B cell (primary cell): Measurements from ENCODE around the gene HACD2.

Experiments
- EZH2 ChIP-seq: IDR thresholded peaks from 2 replicates; pipeline ENCODE4 v1.6.1; 2012; ENCODE audit warnings: borderline replicate concordance, low read depth, mild to moderate bottlenecking, moderate library complexity, low read length; ENCODE audit not compliant: insufficient read depth, poor library complexity, severe bottlenecking
- TF ChIP-seq, protein P1 (sequence below): fragments of 200-600 bp; IDR thresholded peaks from one replicate; pipeline ENCODE4 v1.8.0; 2022; ENCODE audit warnings: antibody characterized with exemption, mild to moderate bottlenecking

DNA sequence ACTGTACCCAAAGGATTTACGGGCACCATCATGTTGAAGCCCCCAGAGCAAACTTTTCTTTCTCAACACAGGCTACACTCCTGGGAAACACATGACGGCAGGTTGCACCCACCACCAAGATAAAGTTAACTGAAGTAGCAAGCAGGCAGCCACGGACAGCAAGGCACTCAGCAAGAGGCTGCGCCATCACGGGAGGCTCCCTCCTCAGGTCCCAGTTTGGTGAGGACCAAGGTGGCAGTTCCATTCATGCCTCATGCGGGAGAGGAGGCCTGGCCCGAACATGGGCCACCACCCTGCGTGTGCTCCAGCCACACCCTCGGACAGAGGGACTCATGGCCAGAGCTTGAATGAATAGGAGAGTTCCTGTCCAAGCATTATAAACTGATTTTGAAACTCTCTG lies 142.7 kb downstream of the HACD2 start:
- TF ChIP-seq, protein P1, sequence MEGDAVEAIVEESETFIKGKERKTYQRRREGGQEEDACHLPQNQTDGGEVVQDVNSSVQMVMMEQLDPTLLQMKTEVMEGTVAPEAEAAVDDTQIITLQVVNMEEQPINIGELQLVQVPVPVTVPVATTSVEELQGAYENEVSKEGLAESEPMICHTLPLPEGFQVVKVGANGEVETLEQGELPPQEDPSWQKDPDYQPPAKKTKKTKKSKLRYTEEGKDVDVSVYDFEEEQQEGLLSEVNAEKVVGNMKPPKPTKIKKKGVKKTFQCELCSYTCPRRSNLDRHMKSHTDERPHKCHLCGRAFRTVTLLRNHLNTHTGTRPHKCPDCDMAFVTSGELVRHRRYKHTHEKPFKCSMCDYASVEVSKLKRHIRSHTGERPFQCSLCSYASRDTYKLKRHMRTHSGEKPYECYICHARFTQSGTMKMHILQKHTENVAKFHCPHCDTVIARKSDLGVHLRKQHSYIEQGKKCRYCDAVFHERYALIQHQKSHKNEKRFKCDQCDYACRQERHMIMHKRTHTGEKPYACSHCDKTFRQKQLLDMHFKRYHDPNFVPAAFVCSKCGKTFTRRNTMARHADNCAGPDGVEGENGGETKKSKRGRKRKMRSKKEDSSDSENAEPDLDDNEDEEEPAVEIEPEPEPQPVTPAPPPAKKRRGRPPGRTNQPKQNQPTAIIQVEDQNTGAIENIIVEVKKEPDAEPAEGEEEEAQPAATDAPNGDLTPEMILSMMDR = no peak
- no peak for TF ChIP-seq EZH2
